Heart left ventricle (tissue), 13 donors: ENCODE data around the gene TICRR.

Experiments
- POLR2A ChIP-seq, 2 donors: fragments of 450-650 bp; IDR thresholded peaks; one replicate each; pipeline ENCODE4 v1.6.1; 2017; ENCODE audit warnings: antibody characterized with exemption in 2 of 2, mild to moderate bottlenecking in 2 of 2, moderate library complexity in 2 of 2
- TF ChIP-seq, protein P1 (sequence below), 12 donors: fragments of 200-600 bp; sonication (generic) in 4 of 12; IDR thresholded peaks; one replicate each; pipeline versions ENCODE4 v1.5.0 to v1.8.0; 2018 to 2022; ENCODE audit warnings: antibody characterized with exemption in 12 of 12, mild to moderate bottlenecking in 5 of 12
- donor health status: ischemic (EF 13 %, LVEDD 7.1; RV severe dilation, severe dysfunction).
- donor health status: DM: no; HTN: yes; CAD: no.
- donor health status: DM: no; HTN: no; CAD: no.
- donor health status: ischemic (EF 25% LVEDD 6.9; RV normal size, moderate dysfunction).
- donor health status: ischemic (EF 25% LVEDD 5.7; RV mildly dilated, moderate dysfunction).
- donor health status: ischemic (EF 35%, LVEDD 5.7; RV mildly dilated, moderate dysfunction).
- donor health status: nonischemic (EF 11% LVEDD 7.7; RV severe dilation, severe dysfunction).
- donor health status: DM: yes; HTN: yes; CAD: no.
- donor health status: PGD.
- donor health status: ischemic (EF 29% LVEDD 5.4; RV normal size, mild dysfunction).
- donor health status: nonischemic (EF 23%, LVEDD 6.1; RV moderate dilation, normal function).

DNA sequence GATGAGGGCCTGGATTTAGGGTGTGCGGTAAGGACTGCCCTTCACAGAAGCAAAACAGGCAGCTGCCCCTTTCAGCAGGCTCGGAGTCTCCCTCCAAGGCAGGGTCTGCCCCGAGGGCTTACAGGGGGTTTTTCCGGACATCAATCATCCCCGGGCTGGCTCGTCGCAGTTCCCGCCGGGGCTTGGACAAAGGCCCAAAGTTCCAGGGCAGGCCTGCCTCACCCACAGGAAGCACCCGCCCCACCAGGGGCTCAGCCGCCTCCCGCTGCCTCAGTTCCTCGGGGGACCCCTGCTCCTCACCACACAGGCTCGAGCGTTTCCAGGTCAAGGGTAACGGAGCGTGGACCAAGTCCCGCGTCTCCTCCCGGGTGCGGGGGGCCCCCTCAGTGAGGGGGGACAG is 53.0 kb downstream of the TICRR start:
- no peak for TF ChIP-seq POLR2A (IDR thresholded peaks at IDR 0.05)
- TF ChIP-seq, protein P1, sequence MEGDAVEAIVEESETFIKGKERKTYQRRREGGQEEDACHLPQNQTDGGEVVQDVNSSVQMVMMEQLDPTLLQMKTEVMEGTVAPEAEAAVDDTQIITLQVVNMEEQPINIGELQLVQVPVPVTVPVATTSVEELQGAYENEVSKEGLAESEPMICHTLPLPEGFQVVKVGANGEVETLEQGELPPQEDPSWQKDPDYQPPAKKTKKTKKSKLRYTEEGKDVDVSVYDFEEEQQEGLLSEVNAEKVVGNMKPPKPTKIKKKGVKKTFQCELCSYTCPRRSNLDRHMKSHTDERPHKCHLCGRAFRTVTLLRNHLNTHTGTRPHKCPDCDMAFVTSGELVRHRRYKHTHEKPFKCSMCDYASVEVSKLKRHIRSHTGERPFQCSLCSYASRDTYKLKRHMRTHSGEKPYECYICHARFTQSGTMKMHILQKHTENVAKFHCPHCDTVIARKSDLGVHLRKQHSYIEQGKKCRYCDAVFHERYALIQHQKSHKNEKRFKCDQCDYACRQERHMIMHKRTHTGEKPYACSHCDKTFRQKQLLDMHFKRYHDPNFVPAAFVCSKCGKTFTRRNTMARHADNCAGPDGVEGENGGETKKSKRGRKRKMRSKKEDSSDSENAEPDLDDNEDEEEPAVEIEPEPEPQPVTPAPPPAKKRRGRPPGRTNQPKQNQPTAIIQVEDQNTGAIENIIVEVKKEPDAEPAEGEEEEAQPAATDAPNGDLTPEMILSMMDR (IDR thresholded peaks at IDR 0.05): no peak
